HCT116 (cell line): ENCODE data around the gene KRTAP12-2. TPM values are rescaled to one million over a fixed set of nuclear protein-coding genes. Genes with fewer than 3 reads are reported as not detected.
"Not testable (repeated sequence)": the region's sequence is repeated elsewhere in the genome, so short reads cannot be mapped to it uniquely, and the experiment has no call there.

ENCODE experiments used
- ATAC-seq: fragments of 200-7000 bp; cut with Tn5 transposase; 2 replicates; pipeline ENCODE4 v1.9.1; 2020; ENCODE audit warnings: mild to moderate bottlenecking, moderate library complexity
- BruUV-seq: library from RNA; stranded (reverse); fragments of 400-500 nt; replicated peaks from 2 replicates; lab custom pipeline; 2021; lab: Mats Ljungman, UMichigan
- CTCF ChIA-PET: fragments of 300-600 bp; sonication (Branson Sonifier 250); formaldehyde crosslinking; loops from one replicate; lab custom pipeline; 2021; ENCODE audit warnings: antibody characterized with exemption; lab: Charles Lee
- POLR2A ChIA-PET: fragments of 300-600, 350-600 bp; sonication (Branson Sonifier 250); formaldehyde crosslinking; loops from one replicate; lab custom pipeline; 2021; ENCODE audit warnings: antibody characterized with exemption; lab: Charles Lee
- RAD21 ChIA-PET, 2 experiments: fragments of 300-600 bp; sonication (Branson Sonifier 250); formaldehyde crosslinking; loops; one replicate each; lab custom pipeline; 2023; ENCODE audit warnings: low total read pairs in 2 of 2; ENCODE audit not compliant: uncharacterized antibody in 2 of 2, unreplicated experiment in 2 of 2, low non-redundant PET in 1 of 2; lab: Charles Lee
- DNase-seq: peaks from one replicate; pipeline ENCODE4 v3.0.0-alpha.2; 2010; ENCODE audit warnings: low read depth, low spot score
- H2AFZ ChIP-seq: fragments of 200-600 bp; shearing (Covaris generic), sonication (generic); 2 replicates; pipeline ENCODE4 v1.6.1; 2017; ENCODE audit warnings: low read depth, mixed run types, mixed read lengths, antibody characterized with exemption, low read length; ENCODE audit not compliant: poor library complexity, severe bottlenecking
- H3K27ac ChIP-seq: 2 replicates; pipeline ENCODE4 v1.5.1; 2012; ENCODE audit warnings: low read depth, low read length
- H3K27me3 ChIP-seq: fragments of 200-600 bp; sonication (generic); 2 replicates; pipeline ENCODE4 v1.6.1; 2016; ENCODE audit warnings: mixed run types, low read length, mixed read lengths; ENCODE audit not compliant: insufficient read depth
- H3K36me3 ChIP-seq, 2 experiments: fragments of 200-500 bp in 1 of 2; fragments of 200-600 bp in 1 of 2; sonication (Bioruptor generic) in 1 of 2; sonication (generic) in 1 of 2; 2 replicates each; pipeline versions ENCODE4 v1.5.1 to v1.6.1; 2014 to 2016; ENCODE audit warnings: low read length in 2 of 2, inconsistent platforms in 1 of 2, mixed read lengths in 1 of 2, mixed run types in 1 of 2; ENCODE audit not compliant: insufficient read depth in 2 of 2, control insufficient read depth in 1 of 2
- H3K4me1 ChIP-seq, 2 experiments: fragments of 200-600 bp in 1 of 2; sonication (generic) in 1 of 2; 2 replicates each; pipeline versions ENCODE4 v1.5.1 to v1.6.1; 2012 to 2017; ENCODE audit warnings: low read length in 2 of 2, inconsistent platforms in 1 of 2, mild to moderate bottlenecking in 1 of 2, mixed read lengths in 1 of 2, mixed run types in 1 of 2, moderate library complexity in 1 of 2; ENCODE audit not compliant: insufficient read depth in 2 of 2, control insufficient read depth in 1 of 2
- H3K4me2 ChIP-seq: fragments of 200-600 bp; sonication (generic); 2 replicates; pipeline ENCODE4 v1.6.1; 2017; ENCODE audit warnings: mixed run types, low read length, mixed read lengths
- H3K4me3 ChIP-seq, 2 experiments: fragments of 200-600 bp in 1 of 2; sonication (generic) in 1 of 2; replicated peaks in 1 of 2; 2 replicates each; pipeline ENCODE4 v1.5.1; 2011 to 2016; ENCODE audit warnings: low read length in 2 of 2, control low read depth in 1 of 2, low read depth in 1 of 2, mild to moderate bottlenecking in 1 of 2, mixed read lengths in 1 of 2, mixed run types in 1 of 2
- H3K79me2 ChIP-seq: fragments of 200-600 bp; sonication (generic); 2 replicates; pipeline ENCODE4 v1.6.1; 2017; ENCODE audit warnings: mild to moderate bottlenecking, mixed run types, low read length, moderate library complexity, mixed read lengths; ENCODE audit not compliant: insufficient read depth
- H3K9ac ChIP-seq: fragments of 200-600 bp; sonication (generic); 2 replicates; pipeline ENCODE4 v1.6.1; 2016; ENCODE audit warnings: low read length, mixed read lengths
- H3K9me2 ChIP-seq: fragments of 200-600 bp; sonication (generic), shearing (Covaris generic); 2 replicates; pipeline ENCODE4 v1.6.1; 2017; ENCODE audit warnings: mixed run types, mild to moderate bottlenecking, moderate library complexity; ENCODE audit not compliant: insufficient read depth
- H3K9me3 ChIP-seq, 2 experiments: fragments of 200-500 bp in 1 of 2; fragments of 200-600 bp in 1 of 2; sonication (Bioruptor generic) in 1 of 2; sonication (generic) in 1 of 2; 2 replicates each; pipeline ENCODE4 v1.6.1; 2014 to 2017; ENCODE audit warnings: low read length in 2 of 2, mixed read lengths in 2 of 2, inconsistent platforms in 1 of 2, low read depth in 1 of 2, mild to moderate bottlenecking in 1 of 2, mixed run types in 1 of 2, moderate library complexity in 1 of 2; ENCODE audit not compliant: control insufficient read depth in 1 of 2, insufficient read depth in 1 of 2
- H4K20me1 ChIP-seq: fragments of 200-600 bp; sonication (generic), shearing (Covaris generic); 2 replicates; pipeline ENCODE4 v1.6.1; 2017; ENCODE audit warnings: mixed run types, mild to moderate bottlenecking, moderate library complexity; ENCODE audit not compliant: insufficient read depth
- CTCF ChIP-seq, 3 experiments: fragments of 200-600 bp in 1 of 3; sonication (generic) in 1 of 3; IDR thresholded peaks in 2 of 3; conservative IDR thresholded peaks in 1 of 3; 2 replicates each; pipeline ENCODE4 v1.5.1; 2012 to 2017; ENCODE audit warnings: low read depth in 2 of 3, low read length in 2 of 3, antibody characterized with exemption in 1 of 3, borderline replicate concordance in 1 of 3, control low read depth in 1 of 3, mild to moderate bottlenecking in 1 of 3, mixed read lengths in 1 of 3, mixed run types in 1 of 3, moderate library complexity in 1 of 3; ENCODE audit not compliant: insufficient read depth in 1 of 3
- ELF1 ChIP-seq: IDR thresholded peaks from 2 replicates; pipeline ENCODE4 v1.6.1; 2012; ENCODE audit warnings: low read depth, borderline replicate concordance
- EZH2phosphoT487 ChIP-seq: fragments of 200-600 bp; IDR thresholded peaks from 2 replicates; pipeline ENCODE4 v1.6.1; 2018; ENCODE audit warnings: antibody characterized with exemption, borderline replicate concordance
- JUND ChIP-seq: IDR thresholded peaks from 2 replicates; pipeline ENCODE4 v1.6.1; 2012
- POLR2A ChIP-seq: IDR thresholded peaks from 2 replicates; pipeline ENCODE4 v1.7.0; 2011; ENCODE audit warnings: borderline replicate concordance; ENCODE audit not compliant: insufficient read depth, insufficient read length; ENCODE audit errors: extremely low read depth
- POLR2AphosphoS5 ChIP-seq: IDR thresholded peaks from 2 replicates; pipeline ENCODE4 v1.6.1; 2011; ENCODE audit warnings: mild to moderate bottlenecking, low read depth, low read length, moderate library complexity
- REST ChIP-seq: IDR thresholded peaks from 2 replicates; pipeline ENCODE4 v1.6.1; 2012; ENCODE audit warnings: low read depth
- YY1 ChIP-seq: IDR thresholded peaks from 2 replicates; pipeline ENCODE4 v1.6.1; 2011; ENCODE audit warnings: low read length, low read depth, moderate library complexity, mild to moderate bottlenecking; ENCODE audit not compliant: insufficient replicate concordance; ENCODE audit errors: extremely low read depth
- ZNF274 ChIP-seq: fragments of 200-500 bp; sonication (Bioruptor generic); IDR thresholded peaks from 2 replicates; pipeline ENCODE4 v1.6.1; 2014; ENCODE audit warnings: mild to moderate bottlenecking, low read depth, low read length, inconsistent platforms
- intact Hi-C: fragments of 100-400 bp; cut with micrococcal nuclease; formaldehyde crosslinking; loops from 2 replicates; pipeline ENCODE4 v1.10.0; 2022
- total RNA-seq: library from RNA; stranded (reverse); gene quantifications from one replicate; pipeline ENCODE4 v1.2.1, GENCODE V29; 2021; ENCODE audit not compliant: unreplicated experiment

KRTAP12-2 gene
- total RNA-seq, 1 experiment from 2014 or later, result not detected

GRCh38 chr21:44637851-44638348 lies 28.8 kb downstream of the KRTAP12-2 start:
- H3K27me3 ChIP-seq, H3K9me2 ChIP-seq, H3K9me3 ChIP-seq, H3K4me3 ChIP-seq, CTCF ChIA-PET, H3K27ac ChIP-seq, H3K79me2 ChIP-seq, H3K4me1 ChIP-seq, H2AFZ ChIP-seq, H3K36me3 ChIP-seq, POLR2A ChIA-PET, DNase-seq, intact Hi-C loops, ATAC-seq, RAD21 ChIA-PET, H4K20me1 ChIP-seq, H3K9ac ChIP-seq, BruUV-seq, H3K4me2 ChIP-seq: not testable (repeated sequence)

GRCh38 chr21:44637018-44637850 lies 29.5 kb downstream of the KRTAP12-2 start, which contains the start of gene KRTAP10-10:
Gene KRTAP10-10 (plus strand): TSS chr21:44637356. CDS start chr21:44637418, 62 bp downstream.
- DNase-seq (no peak), ATAC-seq (no peak)
- BruUV-seq, result no TSS peak
- RAD21 ChIA-PET, result no interaction called here
- Histone ChIP-seq H3K9ac (no peak within 1 kb of the TSS), H3K4me2 (no peak within 1 kb of the TSS), H4K20me1 (no peaks in the 10 kb centered on the region), H3K36me3 (no peaks in the 10 kb centered on the region), H3K27me3 (peaks cover 6% of the 10 kb centered on the region; the same call in 1 of the 2 replicates), H3K9me3 (no peaks in the 10 kb centered on the region), H3K4me3 (no peak within 1 kb of the TSS), H2AFZ (no peak within 1 kb of the TSS), H3K79me2 (no peaks in the 10 kb centered on the region), H3K27ac (no peak within 1 kb of the TSS), H3K4me1 (no peaks in the 10 kb centered on the region), H3K9me2 (no peaks in the 10 kb centered on the region)
- intact Hi-C loops, result no loop called here
- POLR2A ChIA-PET, result no interaction called here
- CTCF ChIA-PET, result no interaction called here
- TF ChIP-seq ELF1 (no peak), JUND (no peak), YY1 (no peak), REST (no peak), POLR2AphosphoS5 (no peak), CTCF (IDR thresholded peaks at IDR 0.05 in 2 of 3, conservative IDR thresholded peaks at IDR 0.05 in 1 of 3; ENCODE audit: borderline replicate concordance in 1 of 3, insufficient read depth in 1 of 3, low read depth in 2 of 3, low read length in 2 of 3) (no peak), EZH2phosphoT487 (no peak), POLR2A (no peak), ZNF274 (no peak)
